Measurements from ENCODE around the gene EFTUD2. TPM values are rescaled to one million over a fixed set of nuclear protein-coding genes. Genes with fewer than 3 reads are reported as not detected.

EFTUD2 gene
- total and polyA plus RNA-seq, 2 of the 13 experiments (the other 11 are each of a cell fraction or from before 2014, with no cell fraction given), result 111 to 137 TPM

DNA sequence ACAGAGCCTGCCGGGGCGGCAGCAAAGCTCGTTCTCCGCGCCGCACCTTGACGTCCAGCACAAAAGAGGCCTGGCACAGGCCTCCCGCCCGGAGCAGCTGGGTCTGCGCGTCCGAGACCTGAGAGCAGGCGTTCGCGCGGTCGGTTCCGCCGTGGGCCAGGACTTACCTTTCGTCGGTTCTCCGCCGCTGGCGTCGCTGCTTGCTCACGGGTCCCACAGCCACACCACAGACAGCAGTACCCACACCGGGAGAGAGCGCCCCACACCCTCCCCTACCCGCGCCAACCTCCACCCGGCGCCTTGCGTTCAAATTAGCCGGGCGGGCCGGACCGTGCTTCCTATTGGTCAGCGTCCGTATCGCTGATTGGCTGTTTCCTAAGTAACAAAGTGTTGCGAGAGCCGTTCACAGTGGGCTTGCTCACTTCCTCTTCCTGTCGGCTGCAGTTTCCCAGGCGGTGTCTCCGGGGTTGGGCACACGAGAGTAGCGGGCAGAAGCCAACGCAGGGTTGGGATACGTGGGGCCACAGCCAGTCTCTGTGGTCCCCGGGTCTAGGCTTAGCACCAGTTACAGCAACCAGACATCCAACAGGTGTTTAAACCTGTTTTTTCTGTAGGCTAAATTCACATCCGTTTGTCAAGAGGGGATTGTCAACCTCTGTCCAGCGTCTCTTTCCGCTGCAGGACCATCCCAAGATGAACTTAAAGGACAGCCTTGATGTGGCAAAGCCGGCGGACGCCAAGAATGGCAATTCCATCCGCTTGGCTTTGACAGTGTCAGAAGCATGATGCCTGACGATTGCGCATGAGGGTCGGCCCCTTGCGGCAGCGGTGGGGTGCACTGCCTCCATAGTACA lies 48.4 kb upstream of the EFTUD2 start, which contains the start of gene KIF18B (continued):
- TF ChIP-seq, protein P1, sequence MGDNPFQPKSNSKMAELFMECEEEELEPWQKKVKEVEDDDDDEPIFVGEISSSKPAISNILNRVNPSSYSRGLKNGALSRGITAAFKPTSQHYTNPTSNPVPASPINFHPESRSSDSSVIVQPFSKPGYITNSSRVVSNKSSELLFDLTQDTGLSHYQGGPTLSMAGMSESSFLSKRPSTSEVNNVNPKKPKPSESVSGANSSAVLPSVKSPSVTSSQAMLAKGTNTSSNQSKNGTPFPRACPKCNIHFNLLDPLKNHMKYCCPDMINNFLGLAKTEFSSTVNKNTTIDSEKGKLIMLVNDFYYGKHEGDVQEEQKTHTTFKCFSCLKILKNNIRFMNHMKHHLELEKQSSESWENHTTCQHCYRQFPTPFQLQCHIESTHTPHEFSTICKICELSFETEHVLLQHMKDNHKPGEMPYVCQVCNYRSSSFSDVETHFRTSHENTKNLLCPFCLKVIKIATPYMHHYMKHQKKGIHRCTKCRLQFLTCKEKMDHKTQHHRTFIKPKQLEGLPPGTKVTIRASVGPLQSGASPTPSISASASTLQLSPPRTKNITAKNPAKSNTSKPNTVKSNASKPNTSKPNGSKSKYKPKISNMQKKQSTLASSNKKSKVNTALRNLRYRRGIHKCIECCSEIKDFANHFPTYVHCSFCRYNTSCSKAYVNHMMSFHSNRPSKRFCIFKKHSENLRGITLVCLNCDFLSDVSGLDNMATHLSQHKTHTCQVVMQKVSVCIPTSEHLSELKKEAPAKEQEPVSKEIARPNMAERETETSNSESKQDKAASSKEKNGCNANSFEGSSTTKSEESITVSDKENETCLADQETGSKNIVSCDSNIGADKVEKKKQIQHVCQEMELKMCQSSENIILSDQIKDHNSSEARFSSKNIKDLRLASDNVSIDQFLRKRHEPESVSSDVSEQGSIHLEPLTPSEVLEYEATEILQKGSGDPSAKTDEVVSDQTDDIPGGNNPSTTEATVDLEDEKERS (CRISPR knock-in tag; IDR thresholded peaks at IDR 0.05), result peak; percentile 68; the same call in 1 of the 2 replicates
- TF ChIP-seq, protein P2, sequence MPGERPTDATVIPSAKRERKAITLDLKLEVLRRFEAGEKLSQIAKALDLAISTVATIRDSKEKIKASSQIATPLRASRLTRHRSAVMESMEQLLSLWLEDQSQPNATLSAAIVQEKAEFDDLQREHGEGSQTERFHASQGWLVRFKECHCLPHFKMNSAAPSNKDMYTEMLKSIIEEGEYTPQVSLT (CRISPR knock-in tag; IDR thresholded peaks at IDR 0.05; ENCODE audit: borderline replicate concordance, low read depth), result no peak
- TF ChIP-seq, protein P3, sequence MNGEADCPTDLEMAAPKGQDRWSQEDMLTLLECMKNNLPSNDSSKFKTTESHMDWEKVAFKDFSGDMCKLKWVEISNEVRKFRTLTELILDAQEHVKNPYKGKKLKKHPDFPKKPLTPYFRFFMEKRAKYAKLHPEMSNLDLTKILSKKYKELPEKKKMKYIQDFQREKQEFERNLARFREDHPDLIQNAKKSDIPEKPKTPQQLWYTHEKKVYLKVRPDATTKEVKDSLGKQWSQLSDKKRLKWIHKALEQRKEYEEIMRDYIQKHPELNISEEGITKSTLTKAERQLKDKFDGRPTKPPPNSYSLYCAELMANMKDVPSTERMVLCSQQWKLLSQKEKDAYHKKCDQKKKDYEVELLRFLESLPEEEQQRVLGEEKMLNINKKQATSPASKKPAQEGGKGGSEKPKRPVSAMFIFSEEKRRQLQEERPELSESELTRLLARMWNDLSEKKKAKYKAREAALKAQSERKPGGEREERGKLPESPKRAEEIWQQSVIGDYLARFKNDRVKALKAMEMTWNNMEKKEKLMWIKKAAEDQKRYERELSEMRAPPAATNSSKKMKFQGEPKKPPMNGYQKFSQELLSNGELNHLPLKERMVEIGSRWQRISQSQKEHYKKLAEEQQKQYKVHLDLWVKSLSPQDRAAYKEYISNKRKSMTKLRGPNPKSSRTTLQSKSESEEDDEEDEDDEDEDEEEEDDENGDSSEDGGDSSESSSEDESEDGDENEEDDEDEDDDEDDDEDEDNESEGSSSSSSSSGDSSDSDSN (CRISPR knock-in tag; IDR thresholded peaks at IDR 0.05), result peak; percentile 71
- no peak for TF ChIP-seq ZNF484 (CRISPR knock-in tag; IDR thresholded peaks at IDR 0.05; ENCODE audit: borderline replicate concordance, low read depth)
- TF ChIP-seq NFIB (CRISPR knock-in tag; IDR thresholded peaks at IDR 0.05; ENCODE audit: borderline replicate concordance), result no peak
- no peak for TF ChIP-seq ZNF24 (IDR thresholded peaks at IDR 0.05)
- TF ChIP-seq, protein P4, sequence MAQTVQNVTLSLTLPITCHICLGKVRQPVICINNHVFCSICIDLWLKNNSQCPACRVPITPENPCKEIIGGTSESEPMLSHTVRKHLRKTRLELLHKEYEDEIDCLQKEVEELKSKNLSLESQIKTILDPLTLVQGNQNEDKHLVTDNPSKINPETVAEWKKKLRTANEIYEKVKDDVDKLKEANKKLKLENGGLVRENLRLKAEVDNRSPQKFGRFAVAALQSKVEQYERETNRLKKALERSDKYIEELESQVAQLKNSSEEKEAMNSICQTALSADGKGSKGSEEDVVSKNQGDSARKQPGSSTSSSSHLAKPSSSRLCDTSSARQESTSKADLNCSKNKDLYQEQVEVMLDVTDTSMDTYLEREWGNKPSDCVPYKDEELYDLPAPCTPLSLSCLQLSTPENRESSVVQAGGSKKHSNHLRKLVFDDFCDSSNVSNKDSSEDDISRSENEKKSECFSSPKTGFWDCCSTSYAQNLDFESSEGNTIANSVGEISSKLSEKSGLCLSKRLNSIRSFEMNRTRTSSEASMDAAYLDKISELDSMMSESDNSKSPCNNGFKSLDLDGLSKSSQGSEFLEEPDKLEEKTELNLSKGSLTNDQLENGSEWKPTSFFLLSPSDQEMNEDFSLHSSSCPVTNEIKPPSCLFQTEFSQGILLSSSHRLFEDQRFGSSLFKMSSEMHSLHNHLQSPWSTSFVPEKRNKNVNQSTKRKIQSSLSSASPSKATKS (CRISPR knock-in tag; IDR thresholded peaks at IDR 0.05), result no peak
- TF ChIP-seq SRSF1 (optimal IDR thresholded peaks at IDR 0.05; ENCODE audit: low read depth, low read length), result no peak
- TF ChIP-seq ADNP (CRISPR knock-in tag; IDR thresholded peaks at IDR 0.05), result no peak
- TF ChIP-seq, protein P5, sequence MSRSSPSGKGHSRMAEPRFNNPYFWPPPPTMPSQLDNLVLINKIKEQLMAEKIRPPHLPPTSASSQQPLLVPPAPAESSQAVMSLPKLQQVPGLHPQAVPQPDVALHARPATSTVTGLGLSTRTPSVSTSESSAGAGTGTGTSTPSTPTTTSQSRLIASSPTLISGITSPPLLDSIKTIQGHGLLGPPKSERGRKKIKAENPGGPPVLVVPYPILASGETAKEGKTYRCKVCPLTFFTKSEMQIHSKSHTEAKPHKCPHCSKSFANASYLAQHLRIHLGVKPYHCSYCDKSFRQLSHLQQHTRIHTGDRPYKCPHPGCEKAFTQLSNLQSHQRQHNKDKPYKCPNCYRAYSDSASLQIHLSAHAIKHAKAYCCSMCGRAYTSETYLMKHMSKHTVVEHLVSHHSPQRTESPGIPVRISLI (CRISPR knock-in tag; IDR thresholded peaks at IDR 0.05; ENCODE audit: borderline replicate concordance), result peak; percentile 11; the same call in 1 of the 2 replicates
- TF ChIP-seq NR2F6 (IDR thresholded peaks at IDR 0.05), result no peak
- TF ChIP-seq NR2F6 (CRISPR knock-in tag; IDR thresholded peaks at IDR 0.05), result no peak
- TF ChIP-seq, protein P6, sequence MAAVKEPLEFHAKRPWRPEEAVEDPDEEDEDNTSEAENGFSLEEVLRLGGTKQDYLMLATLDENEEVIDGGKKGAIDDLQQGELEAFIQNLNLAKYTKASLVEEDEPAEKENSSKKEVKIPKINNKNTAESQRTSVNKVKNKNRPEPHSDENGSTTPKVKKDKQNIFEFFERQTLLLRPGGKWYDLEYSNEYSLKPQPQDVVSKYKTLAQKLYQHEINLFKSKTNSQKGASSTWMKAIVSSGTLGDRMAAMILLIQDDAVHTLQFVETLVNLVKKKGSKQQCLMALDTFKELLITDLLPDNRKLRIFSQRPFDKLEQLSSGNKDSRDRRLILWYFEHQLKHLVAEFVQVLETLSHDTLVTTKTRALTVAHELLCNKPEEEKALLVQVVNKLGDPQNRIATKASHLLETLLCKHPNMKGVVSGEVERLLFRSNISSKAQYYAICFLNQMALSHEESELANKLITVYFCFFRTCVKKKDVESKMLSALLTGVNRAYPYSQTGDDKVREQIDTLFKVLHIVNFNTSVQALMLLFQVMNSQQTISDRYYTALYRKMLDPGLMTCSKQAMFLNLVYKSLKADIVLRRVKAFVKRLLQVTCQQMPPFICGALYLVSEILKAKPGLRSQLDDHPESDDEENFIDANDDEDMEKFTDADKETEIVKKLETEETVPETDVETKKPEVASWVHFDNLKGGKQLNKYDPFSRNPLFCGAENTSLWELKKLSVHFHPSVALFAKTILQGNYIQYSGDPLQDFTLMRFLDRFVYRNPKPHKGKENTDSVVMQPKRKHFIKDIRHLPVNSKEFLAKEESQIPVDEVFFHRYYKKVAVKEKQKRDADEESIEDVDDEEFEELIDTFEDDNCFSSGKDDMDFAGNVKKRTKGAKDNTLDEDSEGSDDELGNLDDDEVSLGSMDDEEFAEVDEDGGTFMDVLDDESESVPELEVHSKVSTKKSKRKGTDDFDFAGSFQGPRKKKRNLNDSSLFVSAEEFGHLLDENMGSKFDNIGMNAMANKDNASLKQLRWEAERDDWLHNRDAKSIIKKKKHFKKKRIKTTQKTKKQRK (IDR thresholded peaks at IDR 0.05; ENCODE audit: low read length), result no peak
- no peak for TF ChIP-seq ZNF562 (CRISPR knock-in tag; IDR thresholded peaks at IDR 0.05; ENCODE audit: borderline replicate concordance)
